HFFc6 (cell line): ENCODE data around the gene HLA-DPB1. TPM values are rescaled to one million over a fixed set of nuclear protein-coding genes. Genes with fewer than 3 reads are reported as not detected.
"Not testable (repeated sequence)": the region's sequence is repeated elsewhere in the genome, so short reads cannot be mapped to it uniquely, and the experiment has no call there.

Experiments
- DNase-seq: peaks from one replicate; pipeline ENCODE4 v3.0.0-alpha.2; 2018
- H3K27ac Mint-ChIP-seq: 2 replicates; pipeline ENCODE4 v1.8.0; 2020; ENCODE audit warnings: mild to moderate bottlenecking, mixed read lengths
- H3K27me3 Mint-ChIP-seq: 2 replicates; pipeline ENCODE4 v1.8.0; 2021; ENCODE audit warnings: mild to moderate bottlenecking, moderate library complexity, mixed read lengths; ENCODE audit not compliant: insufficient read depth
- H3K36me3 Mint-ChIP-seq: 2 replicates; pipeline ENCODE4 v1.8.0; 2021; ENCODE audit warnings: low read depth, mixed read lengths
- H3K4me1 Mint-ChIP-seq: 2 replicates; pipeline ENCODE4 v1.8.0; 2020; ENCODE audit warnings: low read depth, mixed read lengths
- H3K4me3 Mint-ChIP-seq: 2 replicates; pipeline ENCODE4 v1.8.0; 2020; ENCODE audit warnings: mild to moderate bottlenecking, moderate library complexity, mixed read lengths
- H3K9me3 Mint-ChIP-seq: 2 replicates; pipeline ENCODE4 v1.8.0; 2020; ENCODE audit warnings: mild to moderate bottlenecking, mixed read lengths
- CTCF ChIP-seq: fragments of 200-600 bp; sonication (generic); IDR thresholded peaks from 2 replicates; pipeline ENCODE4 v1.5.0; 2021; ENCODE audit warnings: antibody characterized with exemption, mild to moderate bottlenecking
- total RNA-seq, 6 experiments: library from RNA; stranded (reverse); fragmentation: NEBNext Ultra II Directional; extraction: Animal tissue kit (Norgen Biotek cat#: 25700); gene quantifications; 2 replicates in 1 of 6; 3 replicates in 5 of 6; pipeline ENCODE4 v1.2.3, GENCODE V29; 2021

Gene HLA-DPB1
- total RNA-seq, 6 experiments from 2014 or later = 1.6 to 4.8 (median 1.9) TPM

DNA sequence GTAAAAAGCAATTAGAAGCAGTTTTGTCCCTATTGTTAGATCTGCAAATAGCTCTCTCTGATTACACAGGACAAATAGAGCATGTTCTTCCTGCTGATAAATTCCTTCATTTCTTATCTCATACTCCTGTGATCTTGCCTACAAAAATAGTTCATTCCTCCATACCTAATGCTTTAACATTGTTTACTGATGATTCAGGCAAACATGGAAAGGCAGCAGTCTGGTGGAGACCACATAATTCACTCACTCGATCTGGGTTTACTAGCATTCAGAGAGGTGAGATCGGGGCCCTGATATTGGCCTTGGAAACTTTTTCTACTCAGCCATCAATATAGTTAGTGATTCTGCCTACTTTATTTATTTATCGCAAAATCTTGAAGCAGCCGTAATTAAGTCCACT is 22.6 kb upstream of the HLA-DPB1 start:
- H3K36me3 Mint-ChIP-seq = no peaks in the 10 kb centered on the region
- H3K4me1 Mint-ChIP-seq = no peaks in the 10 kb centered on the region
- peaks cover 20% of the 10 kb centered on the region for H3K27me3 Mint-ChIP-seq
- H3K9me3 Mint-ChIP-seq = peaks cover 4% of the 10 kb centered on the region; the same call in 1 of the 2 replicates
- H3K27ac Mint-ChIP-seq = no peak overlapping the region
- H3K4me3 Mint-ChIP-seq = no peak overlapping the region
- DNase-seq = no peak
- no peak for TF ChIP-seq CTCF

- Mint-ChIP-seq H3K27me3 (peaks cover 2% of the 10 kb centered on the region), H3K27ac (no peak overlapping the region), H3K4me3 (no peak overlapping the region), H3K9me3 (peaks cover 4% of the 10 kb centered on the region; the same call in 1 of the 2 replicates), H3K4me1 (no peaks in the 10 kb centered on the region), H3K36me3 (no peaks in the 10 kb centered on the region)
- no peak for TF ChIP-seq CTCF
- DNase-seq = no peak
Observed at GRCh38 chr6:33057222-33058150, 18.3 kb upstream of the HLA-DPB1 start.

- H3K4me3 Mint-ChIP-seq = no peak overlapping the region
- no peaks in the 10 kb centered on the region for H3K36me3 Mint-ChIP-seq
- no peaks in the 10 kb centered on the region for H3K9me3 Mint-ChIP-seq
- no peak for TF ChIP-seq CTCF
- no peak for DNase-seq
- no peak overlapping the region for H3K27ac Mint-ChIP-seq
- H3K4me1 Mint-ChIP-seq = no peaks in the 10 kb centered on the region
- peaks cover 13% of the 10 kb centered on the region for H3K27me3 Mint-ChIP-seq
Observed at GRCh38 chr6:33061987-33062386, 13.8 kb upstream of the HLA-DPB1 start.

DNA sequence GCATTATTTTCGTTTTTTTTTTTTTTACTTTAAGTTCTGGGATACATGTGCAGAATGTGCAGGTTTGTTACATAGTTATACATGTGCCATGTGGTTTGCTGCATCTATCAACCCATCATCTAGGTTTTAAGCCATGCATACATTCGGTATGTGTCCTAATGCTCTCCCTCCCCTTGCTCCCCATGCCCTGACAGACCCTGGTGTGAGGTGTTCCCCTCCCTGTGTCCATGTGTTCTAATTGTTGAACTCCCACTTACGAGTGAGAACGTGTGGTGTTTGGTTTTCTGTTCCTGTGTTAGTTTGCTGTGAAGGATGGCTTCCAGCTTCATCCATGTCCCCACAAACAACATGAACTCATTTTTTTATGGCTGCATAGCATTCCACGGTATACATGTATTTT is 12.4 kb upstream of the HLA-DPB1 start:
- H3K4me3 Mint-ChIP-seq, DNase-seq, H3K4me1 Mint-ChIP-seq, H3K36me3 Mint-ChIP-seq, H3K27ac Mint-ChIP-seq, H3K9me3 Mint-ChIP-seq: not testable (repeated sequence)
- H3K27me3 Mint-ChIP-seq = peaks cover 12% of the 10 kb centered on the region

DNA sequence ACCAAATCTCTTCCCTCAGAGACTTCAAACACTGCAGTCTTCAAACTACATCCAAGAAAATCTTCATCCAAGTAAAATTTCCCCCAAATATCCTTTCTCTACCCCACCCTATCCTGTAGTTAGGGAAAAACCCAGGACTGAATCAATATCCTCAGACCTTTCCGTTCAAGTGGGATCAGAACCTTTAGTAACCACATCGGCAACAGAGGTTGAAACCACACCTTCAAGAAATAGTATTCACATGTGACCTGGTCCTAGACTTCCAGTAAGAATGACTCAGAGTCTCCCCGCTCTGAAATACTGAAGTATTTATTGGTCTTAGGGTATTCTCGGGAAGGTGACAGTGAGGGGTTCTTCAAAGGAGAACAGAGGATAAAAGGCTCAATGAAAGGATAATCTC is 11.1 kb upstream of the HLA-DPB1 start:
- Mint-ChIP-seq H3K4me1 (no peaks in the 10 kb centered on the region), H3K27ac (no peak overlapping the region), H3K36me3 (no peaks in the 10 kb centered on the region), H3K27me3 (peaks cover 14% of the 10 kb centered on the region), H3K9me3 (no peaks in the 10 kb centered on the region), H3K4me3 (no peak overlapping the region)
- no peak for TF ChIP-seq CTCF
- DNase-seq = no peak

DNA sequence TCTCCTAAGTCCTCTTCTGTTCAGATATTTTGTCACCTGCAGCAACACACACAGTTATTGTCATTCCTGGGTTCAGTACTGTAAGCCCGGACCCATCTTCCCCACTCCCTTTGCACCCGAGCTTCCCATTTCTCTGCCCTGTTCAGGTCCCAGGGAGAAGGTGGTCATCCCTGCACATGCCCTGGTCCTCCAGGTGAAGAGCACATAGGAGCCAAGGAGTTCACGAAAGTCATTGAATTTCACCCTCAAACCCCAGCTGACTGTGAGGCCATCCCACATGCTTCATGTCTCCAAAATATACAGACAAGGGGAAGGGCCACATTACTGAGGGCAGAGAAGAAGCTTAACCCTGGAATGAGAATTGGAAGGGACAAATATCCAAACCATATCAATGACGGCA is 10.5 kb upstream of the HLA-DPB1 start:
- no peak overlapping the region for H3K4me3 Mint-ChIP-seq

More for the DNA sequence above, 10.5 kb upstream of the HLA-DPB1 start:
- Mint-ChIP-seq H3K36me3 (no peaks in the 10 kb centered on the region), H3K9me3 (no peaks in the 10 kb centered on the region), H3K27ac (no peak overlapping the region), H3K4me1 (no peaks in the 10 kb centered on the region), H3K27me3 (peaks cover 14% of the 10 kb centered on the region)
- no peak for DNase-seq
- TF ChIP-seq CTCF = no peak
